Liver (tissue), 9 donors: ENCODE measurements around the gene PC. TPM values are rescaled to one million over a fixed set of nuclear protein-coding genes. Genes with fewer than 3 reads are reported as not detected.

ENCODE experiments used
- DNase-seq: peaks from one replicate; pipeline ENCODE4 v3.0.0-alpha.2; 2017; ENCODE audit warnings: low spot score
- H3K27ac ChIP-seq, 2 donors: one replicate each; pipeline ENCODE4 v1.7.0; 2013; ENCODE audit warnings: inconsistent platforms in 2 of 2, low read length in 2 of 2, control low read depth in 1 of 2, low read depth in 1 of 2, mild to moderate bottlenecking in 1 of 2
- H3K27me3 ChIP-seq, 4 donors: one replicate each; pipeline versions ENCODE4 v1.6.1 to v1.7.0; 2013; ENCODE audit warnings: low read length in 3 of 4, inconsistent platforms in 1 of 4, mild to moderate bottlenecking in 1 of 4, moderate library complexity in 1 of 4; ENCODE audit not compliant: control insufficient read depth in 4 of 4, insufficient read depth in 4 of 4
- H3K36me3 ChIP-seq, 4 donors: one replicate each; pipeline versions ENCODE4 v1.6.1 to v1.7.0; 2013; ENCODE audit warnings: low read length in 3 of 4, mild to moderate bottlenecking in 3 of 4, low read depth in 1 of 4, moderate library complexity in 1 of 4; ENCODE audit not compliant: control insufficient read depth in 4 of 4, insufficient read depth in 3 of 4
- H3K4me1 ChIP-seq, 4 donors: one replicate each; pipeline versions ENCODE4 v1.6.1 to v1.7.0; 2013; ENCODE audit warnings: low read length in 3 of 4, mild to moderate bottlenecking in 3 of 4, moderate library complexity in 1 of 4; ENCODE audit not compliant: control insufficient read depth in 4 of 4, insufficient read depth in 4 of 4
- H3K4me3 ChIP-seq, 3 donors: one replicate each; pipeline versions ENCODE4 v1.6.1 to v1.7.0; 2013; ENCODE audit warnings: low read length in 3 of 3, control low read depth in 1 of 3, low read depth in 1 of 3, mild to moderate bottlenecking in 1 of 3
- H3K9ac ChIP-seq, 2 donors: one replicate each; pipeline ENCODE4 v1.7.0; 2013; ENCODE audit warnings: low read length in 2 of 2, mild to moderate bottlenecking in 2 of 2, moderate library complexity in 2 of 2, control low read depth in 1 of 2, low read depth in 1 of 2
- H3K9me3 ChIP-seq, 4 donors: one replicate each; pipeline versions ENCODE4 v1.6.1 to v1.7.0; 2013; ENCODE audit warnings: low read length in 3 of 4; ENCODE audit not compliant: control insufficient read depth in 4 of 4
- ATF3 ChIP-seq: IDR thresholded peaks from 2 replicates; pipeline ENCODE4 v1.6.1; 2016; ENCODE audit warnings: antibody characterized with exemption
- CTCF ChIP-seq: fragments of 150-350 bp; IDR thresholded peaks from 2 replicates; pipeline ENCODE4 v1.5.1; 2017; ENCODE audit warnings: improper control_type of control experiment, low read depth, low read length; ENCODE audit not compliant: missing input control
- EGR1 ChIP-seq, 2 donors: IDR thresholded peaks; 2 replicates each; pipeline ENCODE4 v1.6.1; 2016 to 2018; ENCODE audit warnings: antibody characterized with exemption in 2 of 2, low read depth in 2 of 2
- FOXA1 ChIP-seq: IDR thresholded peaks from 2 replicates; pipeline ENCODE4 v1.6.1; 2016; ENCODE audit warnings: antibody characterized with exemption
- FOXA2 ChIP-seq: IDR thresholded peaks from 2 replicates; pipeline ENCODE4 v1.6.1; 2016; ENCODE audit warnings: antibody characterized with exemption
- GABPA ChIP-seq, 2 donors: IDR thresholded peaks in 1 of 2; conservative IDR thresholded peaks in 1 of 2; 2 replicates each; pipeline ENCODE4 v1.6.1; 2016; ENCODE audit warnings: antibody characterized with exemption in 2 of 2, mild to moderate bottlenecking in 1 of 2, moderate library complexity in 1 of 2
- HNF4A ChIP-seq, 2 donors: conservative IDR thresholded peaks; 2 replicates each; pipeline ENCODE4 v1.6.1; 2016; ENCODE audit warnings: antibody characterized with exemption in 2 of 2, mild to moderate bottlenecking in 2 of 2
- HNF4G ChIP-seq: IDR thresholded peaks from 2 replicates; pipeline ENCODE4 v1.6.1; 2016; ENCODE audit warnings: antibody characterized with exemption
- JUND ChIP-seq, 2 donors: IDR thresholded peaks; 2 replicates each; pipeline ENCODE4 v1.6.1; 2016; ENCODE audit warnings: antibody characterized with exemption in 2 of 2
- MAX ChIP-seq: IDR thresholded peaks from 2 replicates; pipeline ENCODE4 v1.6.1; 2016; ENCODE audit warnings: antibody characterized with exemption
- NR2F2 ChIP-seq: IDR thresholded peaks from 2 replicates; pipeline ENCODE4 v1.6.1; 2016; ENCODE audit warnings: antibody characterized with exemption
- RAD21 ChIP-seq, 2 donors: IDR thresholded peaks; 2 replicates each; pipeline ENCODE4 v1.6.1; 2016; ENCODE audit warnings: antibody characterized with exemption in 2 of 2, mild to moderate bottlenecking in 2 of 2
- REST ChIP-seq: IDR thresholded peaks from 2 replicates; pipeline ENCODE4 v1.6.1; 2016; ENCODE audit warnings: antibody characterized with exemption, mild to moderate bottlenecking
- RXRA ChIP-seq, 2 donors: IDR thresholded peaks; 2 replicates each; pipeline ENCODE4 v1.6.1; 2017 to 2018; ENCODE audit warnings: antibody characterized with exemption in 2 of 2, mild to moderate bottlenecking in 1 of 2
- SP1 ChIP-seq: IDR thresholded peaks from 2 replicates; pipeline ENCODE4 v1.6.1; 2018; ENCODE audit warnings: antibody characterized with exemption, mild to moderate bottlenecking
- TAF1 ChIP-seq: conservative IDR thresholded peaks from 2 replicates; pipeline ENCODE4 v1.6.1; 2016; ENCODE audit warnings: antibody characterized with exemption, mild to moderate bottlenecking
- YY1 ChIP-seq: IDR thresholded peaks from 2 replicates; pipeline ENCODE4 v1.6.1; 2016; ENCODE audit warnings: antibody characterized with exemption, mild to moderate bottlenecking
- ZBTB33 ChIP-seq: IDR thresholded peaks from 2 replicates; pipeline ENCODE4 v1.6.1; 2016; ENCODE audit warnings: antibody characterized with exemption
- WGBS: extraction: QIAGEN DNeasy Blood & Tissue Kit; methylation state at CpG from one replicate; pipeline ENCODE4 v1.1.7; 2013; 5-methylcytosine and 5-hydroxymethylcytosine counted together
- polyA plus RNA-seq, 2 donors: library from polyadenylated mRNA; stranded (reverse) in 1 of 2; unstranded in 1 of 2; fragments of 200-250 nt in 1 of 2; fragments of >200 nt in 1 of 2; fragmentation: Nextera tagmentation in 1 of 2; extraction: Ambion mirVana in 1 of 2; gene quantifications; one replicate each; pipeline versions ENCODE4 v1.2.1 to v1.2.3, GENCODE V29; 2013 to 2015
- total RNA-seq, 2 donors: library from RNA; depleted of rRNA; stranded (reverse); fragments of >200 nt; gene quantifications; one replicate each; pipeline ENCODE4 v1.2.3, GENCODE V29; 2014
- donor health status: healthy.
- donor health status: healthy.
- donor health status: healthy.
- donor health status: healthy.
- donor health status: healthy.

The PC gene
- total and polyA plus RNA-seq, 4 donors, result 144 to 583 (median 296) TPM

- Histone ChIP-seq H3K9ac (no peak overlapping the region), H3K27me3 (no peaks in the 10 kb centered on the region), H3K4me1 (peaks cover 10 to 37% (median 31%) of the 10 kb centered on the region in 4 donors), H3K4me3 (no peak overlapping the region), H3K36me3 (peaks cover 7 to 23% (median 19%) of the 10 kb centered on the region in 4 donors), H3K27ac (no peak overlapping the region), H3K9me3 (no peaks in the 10 kb centered on the region)
- TF ChIP-seq HNF4G (no peak), SP1 (no peak), YY1 (no peak), EGR1 (IDR thresholded peaks at IDR 0.05; ENCODE audit: low read depth in 2 of 2) (no peak), FOXA1 (no peak), NR2F2 (no peak), GABPA (IDR thresholded peaks at IDR 0.05 in 1 of 2, conservative IDR thresholded peaks at IDR 0.05 in 1 of 2) (no peak), RAD21 (IDR thresholded peaks at IDR 0.05) (no peak), CTCF (no peak), MAX (no peak), FOXA2 (no peak), ATF3 (no peak), JUND (IDR thresholded peaks at IDR 0.05) (no peak), ZBTB33 (no peak), TAF1 (no peak), HNF4A (conservative IDR thresholded peaks at IDR 0.05) (no peak), RXRA (IDR thresholded peaks at IDR 0.05) (no peak), REST (no peak)
- 89% methylated on average over 6 of the region's 6 CpGs for WGBS
- DNase-seq, result no peak
Observed at GRCh38 chr11:66874232-66874631, 84.0 kb downstream of the PC start.
